Posterior cingulate gyrus (tissue), 11 donors: ENCODE results near the gene BOC.

Source experiments
- DNase-seq, 10 donors: peaks; one replicate each; pipeline versions ENCODE4 v3.0.0 to v3.0.0-alpha.2; 2020 to 2021; ENCODE audit warnings: mixed read lengths in 3 of 10
- intact Hi-C: fragments of 100-400 bp; cut with DNase I; formaldehyde crosslinking; loops from one replicate; pipeline ENCODE4 v1.15.1; 2023

BOC gene

DNA sequence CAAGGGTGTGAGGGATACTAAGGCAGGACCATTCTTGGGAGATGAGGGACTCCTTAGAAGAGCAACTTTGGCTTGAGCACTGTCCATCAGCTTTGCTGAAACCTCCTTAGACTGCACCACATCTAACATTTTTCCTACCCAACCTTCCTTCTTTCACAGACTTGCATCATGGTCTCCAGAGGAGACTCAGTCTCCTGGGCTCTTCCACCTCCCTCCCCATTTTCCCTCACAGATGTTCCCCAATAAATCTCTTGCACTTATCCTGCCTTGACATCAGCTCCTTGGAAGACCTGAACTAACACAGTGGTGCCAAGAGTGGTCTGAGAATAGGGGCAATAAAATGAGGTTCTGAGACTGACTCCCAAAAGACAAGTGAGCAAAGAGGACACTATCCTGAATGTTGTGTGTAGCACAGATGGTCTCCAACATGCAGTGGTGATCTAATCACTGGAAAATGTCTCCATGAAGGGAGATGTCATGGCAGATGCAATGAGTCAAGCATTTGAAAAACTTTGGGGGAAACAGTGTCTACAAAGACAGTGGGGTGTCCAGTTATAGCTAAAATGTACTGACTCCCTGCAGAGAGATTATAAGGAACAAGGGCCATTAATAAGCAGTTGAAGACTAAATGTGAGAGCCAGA, 26.0 kb upstream of the BOC start:
- intact Hi-C loops = no loop called here
- no peak for DNase-seq

DNA sequence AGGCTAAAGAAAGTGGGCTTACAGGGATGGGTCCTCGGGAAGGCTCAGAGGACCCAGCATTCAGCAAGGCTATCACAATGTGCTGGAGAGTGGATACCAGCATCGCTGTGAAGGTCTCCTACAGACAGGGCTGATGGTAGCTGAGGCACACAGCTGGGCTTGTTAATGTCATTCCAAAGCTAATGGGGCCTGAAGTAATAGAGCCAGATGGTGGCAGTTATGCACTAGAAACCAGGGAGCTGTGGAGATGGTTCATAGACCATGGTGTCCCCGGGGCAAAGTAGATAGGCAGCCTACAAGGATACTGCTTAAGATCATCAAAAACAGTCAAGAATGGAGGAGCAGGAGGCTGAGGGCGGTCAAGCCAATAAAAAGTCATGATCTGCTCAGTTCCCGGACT, 24.8 kb upstream of the BOC start:
- no peak for DNase-seq
- intact Hi-C loops = no loop called here

DNA sequence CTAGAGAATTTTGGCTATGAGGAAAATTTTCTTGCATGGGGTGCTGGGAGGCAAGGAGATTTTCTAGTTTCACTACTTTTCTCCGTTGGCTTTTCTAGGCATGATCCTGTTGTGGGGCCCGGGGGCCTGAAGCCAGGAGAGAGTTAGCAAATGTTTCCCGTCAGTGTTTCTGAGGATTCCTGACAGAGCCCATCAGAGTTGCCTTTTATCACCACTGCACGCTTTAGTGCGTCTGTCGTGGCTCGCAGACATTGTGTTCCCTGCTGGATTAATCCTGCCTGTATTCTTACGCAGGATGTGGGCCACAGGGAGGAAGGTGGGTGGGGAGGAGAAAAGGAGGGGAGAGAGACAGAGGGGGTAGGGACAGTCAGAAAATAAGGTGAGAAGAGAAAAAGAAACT, 18.1 kb upstream of the BOC start:
- intact Hi-C loops = no loop called here
- DNase-seq = no peak

DNA sequence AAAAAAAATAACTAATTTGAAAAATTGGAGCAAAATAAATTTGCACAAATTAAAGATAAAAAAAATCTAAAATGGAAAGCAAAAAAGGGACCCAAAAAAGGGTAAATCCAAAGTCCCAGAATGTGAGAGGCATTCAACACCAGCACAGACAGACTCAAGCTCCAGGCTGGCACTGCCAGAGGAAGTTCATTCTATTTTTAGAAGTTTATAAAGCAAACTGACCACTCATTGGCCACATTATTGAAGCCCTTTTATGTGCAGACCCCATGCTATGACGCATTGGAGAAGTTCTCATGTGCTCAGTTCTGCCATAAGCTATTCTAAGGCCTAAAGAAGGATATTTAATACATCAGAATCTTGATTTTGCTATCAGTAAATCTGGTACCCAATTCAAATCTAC, 17.6 kb upstream of the BOC start:
- intact Hi-C loops = no loop called here
- DNase-seq = no peak

DNA sequence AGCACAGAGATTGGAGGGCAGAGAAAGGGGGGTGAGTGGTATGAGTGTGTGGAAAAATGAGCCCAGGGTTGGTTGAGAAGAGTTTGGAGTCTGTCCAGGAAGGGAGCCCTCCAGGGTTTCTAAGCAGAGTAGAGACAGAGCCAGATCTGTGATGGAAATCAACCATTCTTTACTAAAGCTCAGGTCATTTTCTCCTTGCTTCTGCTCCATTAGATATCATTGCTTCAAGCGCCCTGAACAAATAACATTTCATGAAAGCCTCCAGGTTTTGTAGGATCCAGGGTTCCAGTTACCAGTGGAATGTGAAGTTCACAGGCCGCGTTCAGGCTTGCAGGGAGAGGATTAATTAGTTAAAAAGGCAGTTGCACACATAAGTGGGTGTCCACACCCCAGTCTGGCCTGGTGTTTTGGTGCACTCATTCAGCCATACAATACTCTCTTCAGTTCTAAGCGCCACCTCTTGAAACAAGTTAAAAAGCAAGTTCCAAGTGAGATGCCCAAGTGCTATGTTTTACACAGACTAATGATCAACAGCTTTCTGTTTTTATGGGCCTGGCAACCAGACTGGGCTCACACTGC, 16.4 kb upstream of the BOC start:
- intact Hi-C loops = no loop called here
- no peak for DNase-seq

DNA sequence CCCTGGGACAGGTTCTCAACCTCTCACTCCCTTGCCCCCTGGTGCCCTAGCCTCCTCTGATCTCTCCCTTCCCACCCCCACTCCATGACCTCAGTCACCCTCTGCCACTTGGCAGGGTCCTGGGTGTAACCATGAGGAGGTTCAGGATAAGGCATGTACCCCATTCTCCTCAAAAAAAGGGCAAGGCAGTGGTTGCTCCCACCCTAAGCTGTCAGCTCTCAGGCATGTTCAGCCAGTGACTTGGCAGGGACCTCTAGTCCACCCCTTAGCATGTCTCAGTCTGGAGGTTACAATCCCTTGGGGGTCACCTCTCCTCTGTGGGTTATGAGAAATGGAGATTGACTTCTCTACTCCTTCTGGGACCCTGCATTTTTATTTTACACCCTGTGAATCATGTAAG, 11.0 kb upstream of the BOC start:
- no peak for DNase-seq

DNA sequence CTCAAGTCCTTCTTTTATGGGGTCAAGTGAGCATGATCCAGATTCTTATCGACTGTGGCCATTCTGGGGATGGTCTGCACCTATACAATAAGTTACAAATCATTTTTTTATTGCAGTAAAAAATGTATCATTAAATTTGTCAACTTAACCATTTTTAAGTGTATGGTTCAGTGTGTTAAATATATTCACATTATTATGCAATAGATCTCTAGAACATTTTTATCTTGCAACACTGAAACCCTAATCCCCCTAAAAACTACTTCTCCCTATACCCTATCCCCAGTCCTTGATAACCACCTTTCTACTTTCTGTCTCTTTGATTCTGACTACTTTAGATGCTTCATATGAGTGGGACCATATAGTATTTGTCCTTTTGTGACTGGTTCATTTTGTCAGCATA, 10.4 kb upstream of the BOC start:
- intact Hi-C loops = no loop called here

More for the DNA sequence above, 11.0 kb upstream of the BOC start:
- intact Hi-C loops = no loop called here

DNA sequence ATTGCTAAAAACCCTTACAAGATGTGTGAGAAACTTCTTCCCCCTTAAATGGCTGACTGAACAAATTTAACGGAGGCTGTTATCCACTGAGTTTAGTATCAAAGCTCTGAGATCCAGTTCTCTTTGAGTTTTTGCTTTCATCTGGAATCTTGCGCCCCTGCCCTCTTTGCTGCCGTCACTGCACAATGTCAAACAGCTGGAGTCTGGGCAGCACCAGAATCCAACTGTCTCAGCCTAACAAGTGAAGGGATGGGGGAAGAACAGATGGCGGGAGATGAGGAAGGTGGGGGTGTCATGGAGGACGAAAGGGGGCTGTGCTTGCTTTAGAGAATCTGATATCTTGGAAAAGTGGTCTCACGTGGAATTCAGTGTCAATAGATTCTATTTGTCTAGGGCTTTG, 7.0 kb upstream of the BOC start:
- no peak for DNase-seq
- intact Hi-C loops = no loop called here

More for the DNA sequence above, 10.4 kb upstream of the BOC start:
- DNase-seq = no peak

DNA sequence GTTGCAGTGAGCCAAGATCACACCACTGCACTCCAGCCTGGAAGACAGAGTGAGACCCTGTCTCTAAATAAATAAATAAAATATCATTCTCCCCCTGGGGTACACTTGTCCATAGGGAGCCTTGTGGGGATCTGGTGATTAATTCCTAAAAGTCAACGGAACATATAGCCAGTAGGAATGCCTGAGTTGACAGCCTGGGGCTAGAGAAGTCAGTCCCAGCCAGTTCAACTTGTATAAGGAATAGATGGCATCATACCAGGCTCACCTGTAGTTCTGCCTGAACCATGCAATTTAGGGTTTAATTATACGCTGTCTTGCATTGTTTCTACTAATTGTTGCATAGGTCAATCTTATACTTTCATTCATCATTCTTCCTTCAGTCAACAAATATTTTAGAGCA, 5.9 kb upstream of the BOC start:
- intact Hi-C loops = no loop called here
- DNase-seq = no peak

DNA sequence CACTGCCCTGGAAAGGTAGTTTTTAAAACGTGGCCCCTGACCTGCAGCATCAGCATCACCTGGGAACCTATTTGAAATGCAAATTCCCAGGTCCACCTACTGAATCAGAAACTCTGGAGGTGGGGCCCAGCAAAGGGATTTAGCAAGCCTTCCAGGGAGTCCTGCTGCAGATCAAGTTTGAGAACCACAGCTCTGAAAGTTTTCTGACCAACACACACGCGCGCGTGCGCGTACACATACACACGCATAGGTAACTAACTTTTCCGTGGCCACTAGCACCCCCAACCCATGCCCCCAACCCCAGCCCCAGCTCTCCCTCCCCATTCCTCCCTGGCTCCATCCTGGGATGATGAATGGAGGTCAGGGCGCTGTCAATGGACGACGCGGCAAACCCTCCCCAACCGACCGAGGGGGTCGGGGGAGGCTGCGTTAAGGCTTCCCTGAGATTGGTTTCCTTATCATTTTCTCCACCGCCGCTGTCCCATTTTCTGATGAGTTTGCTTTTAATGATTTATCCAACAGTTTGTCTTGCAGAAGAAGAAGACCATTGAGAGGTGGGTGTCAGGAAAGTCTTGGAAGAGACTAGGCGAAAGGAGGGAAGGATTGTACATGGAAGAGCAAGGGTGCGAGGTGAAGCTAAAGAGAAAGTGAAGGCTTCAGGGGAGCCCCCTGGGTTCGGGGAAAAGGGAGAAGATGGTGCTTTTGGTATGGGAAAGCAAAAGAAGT, 590 bp upstream of the BOC start:
- no peak for DNase-seq
- intact Hi-C loops = loop anchor here (5.0 kb wide), 1 partner anchor 67 kb away; no protein-coding TSS in a partner anchor

DNA sequence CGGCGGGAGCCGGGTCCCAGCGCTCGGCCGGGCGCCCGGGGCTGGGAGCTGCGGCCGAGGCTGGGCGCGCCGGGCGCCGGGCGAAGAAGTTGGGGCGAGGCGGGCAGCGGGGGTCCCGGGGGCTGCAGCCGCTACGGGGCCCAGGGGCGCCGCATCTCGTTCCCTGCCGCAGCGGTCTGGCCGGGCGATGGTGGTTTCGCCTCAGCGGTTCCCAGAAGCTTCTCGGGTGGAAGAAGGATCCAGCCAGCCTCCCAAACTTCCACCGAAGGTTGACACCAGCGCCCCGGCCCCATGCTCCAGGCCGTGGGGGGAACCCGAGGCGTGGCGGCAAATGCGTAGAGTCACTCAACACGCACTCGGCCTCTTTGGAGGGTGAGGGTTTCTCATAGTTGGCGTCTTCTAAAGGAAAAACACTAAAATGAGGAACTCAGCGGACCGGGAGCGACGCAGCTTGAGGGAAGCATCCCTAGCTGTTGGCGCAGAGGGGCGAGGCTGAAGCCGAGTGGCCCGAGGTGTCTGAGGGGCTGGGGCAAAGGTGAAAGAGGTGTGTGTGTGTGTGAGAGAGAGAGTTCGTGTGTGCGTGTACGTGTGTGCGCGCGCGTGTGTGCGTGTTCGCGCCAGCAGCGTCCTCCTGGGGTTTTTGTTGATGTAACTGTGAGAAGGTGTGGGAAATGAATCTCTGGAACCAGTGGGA, 940 bp downstream of the BOC start:
- peak in 3 of 10 donors; percentile 11 to 19 (median 14) for DNase-seq
- intact Hi-C loops = loop anchor here (5.0 kb wide), 1 partner anchor 65 kb away; no protein-coding TSS in a partner anchor

DNA sequence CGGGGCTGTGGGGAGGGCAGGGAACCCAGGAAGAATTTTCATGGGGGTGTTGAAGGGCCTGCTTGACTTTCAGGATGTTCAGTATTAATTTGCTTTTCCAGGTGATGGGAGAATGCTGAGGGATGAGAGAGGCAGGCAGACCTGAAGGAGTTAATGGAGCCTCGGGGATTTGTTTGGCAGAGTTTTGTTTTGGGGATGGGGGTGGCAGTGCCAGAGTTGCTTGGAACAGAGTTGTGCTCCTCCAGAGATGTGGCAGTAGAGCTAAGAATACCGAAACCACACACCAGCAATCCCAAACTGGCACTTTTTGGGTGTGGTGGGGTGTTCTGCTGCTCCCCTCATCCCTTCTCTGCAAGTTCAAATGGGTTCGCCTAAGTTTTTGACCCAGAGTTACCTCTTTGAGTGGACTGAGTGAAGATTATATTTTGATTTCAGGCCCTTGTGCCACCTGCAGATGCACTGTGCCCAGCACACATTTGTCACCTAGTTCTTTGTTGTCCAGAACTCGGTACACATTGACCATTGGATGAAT, 1.6 kb downstream of the BOC start:
- DNase-seq = no peak
- intact Hi-C loops = loop anchor here (5.0 kb wide), 1 partner anchor 64 kb away; no protein-coding TSS in a partner anchor

DNA sequence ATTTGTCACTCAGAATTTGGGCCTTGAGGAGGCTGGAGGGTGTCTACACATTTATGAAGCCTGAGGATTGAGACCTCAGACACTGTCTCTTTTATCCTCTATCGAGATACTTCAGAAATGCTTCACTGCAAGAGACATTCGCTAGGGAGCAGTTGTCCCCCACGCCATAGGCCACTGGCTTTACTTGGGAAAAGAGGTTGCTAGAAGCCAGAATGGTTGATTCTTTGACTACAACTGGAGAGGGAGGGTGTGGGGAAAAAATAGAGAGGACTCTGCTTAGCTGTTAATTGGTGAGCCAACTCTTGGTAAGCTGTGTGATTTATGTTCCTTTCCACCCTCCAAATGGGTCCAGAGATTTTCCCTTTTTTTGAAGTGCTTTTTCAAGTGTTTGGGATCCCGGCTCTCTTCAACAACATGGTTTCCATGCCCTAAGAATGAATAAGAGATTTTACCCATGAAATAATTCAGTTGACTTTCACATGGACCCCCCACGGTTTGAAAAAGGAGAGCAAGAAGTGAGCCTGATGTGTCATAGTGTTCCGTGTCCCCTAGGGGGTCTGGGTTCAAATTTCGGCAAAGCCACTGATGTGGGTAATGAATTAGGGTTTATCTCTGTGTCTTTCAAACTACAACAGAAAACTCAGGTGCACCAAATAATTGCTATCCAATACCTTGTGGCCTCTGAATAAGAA, 2.7 kb downstream of the BOC start:
- intact Hi-C loops = loop anchor here (5.0 kb wide), 1 partner anchor 63 kb away; no protein-coding TSS in a partner anchor
- no peak for DNase-seq

DNA sequence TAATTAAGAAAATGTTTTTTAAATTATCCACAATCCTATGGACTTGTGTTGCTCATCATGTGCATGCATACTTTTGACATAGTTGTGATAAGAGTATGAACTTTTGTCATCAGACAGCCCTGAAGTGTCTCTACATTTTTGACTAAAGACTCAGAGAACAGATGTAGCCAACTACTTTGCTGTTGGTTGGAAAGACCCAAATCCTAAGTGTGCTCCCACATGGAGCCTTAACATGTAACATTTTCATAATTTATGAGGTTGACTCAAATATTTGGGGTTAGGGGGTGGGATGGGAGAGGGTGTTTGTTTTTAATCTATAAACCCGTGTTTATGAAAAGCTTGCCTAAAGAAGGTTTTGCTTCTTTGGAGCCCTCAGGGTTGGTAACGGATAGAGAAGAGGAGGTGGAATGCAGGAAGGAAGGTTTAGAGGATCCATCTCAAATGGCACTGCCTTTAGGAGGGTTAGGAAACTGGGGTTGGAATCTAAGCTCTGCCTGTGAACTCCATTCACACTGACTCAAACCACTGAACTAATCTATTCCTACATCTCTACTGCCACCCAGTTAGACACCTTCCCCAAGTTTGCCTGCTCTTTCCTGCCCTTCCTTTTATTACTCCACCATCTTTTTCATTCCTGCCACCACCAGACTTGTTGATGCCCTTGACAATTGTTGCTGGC, 3.7 kb downstream of the BOC start:
- no peak for DNase-seq
- intact Hi-C loops = loop anchor here (5.0 kb wide), 1 partner anchor 62 kb away; no protein-coding TSS in a partner anchor

DNA sequence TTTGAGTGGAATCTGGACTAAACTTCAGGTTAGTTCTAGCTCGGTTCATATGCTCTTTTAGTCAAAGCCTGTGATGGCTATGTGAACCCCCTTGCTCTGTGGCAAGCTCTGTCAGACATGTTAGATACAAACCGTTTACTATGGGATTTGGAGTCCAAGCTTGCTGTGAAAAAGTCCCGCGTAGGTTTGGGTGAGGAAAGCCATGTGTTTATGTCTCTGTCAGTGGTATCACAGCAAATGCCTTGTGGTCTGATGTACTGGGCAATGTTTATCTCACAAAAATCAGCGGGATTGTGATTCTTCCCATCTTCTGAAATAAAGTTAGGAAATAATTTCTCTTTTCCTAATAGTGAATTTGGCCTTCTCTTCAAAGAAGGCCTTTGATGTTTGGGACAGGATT, 5.0 kb downstream of the BOC start:
- intact Hi-C loops = no loop called here
- no peak for DNase-seq

DNA sequence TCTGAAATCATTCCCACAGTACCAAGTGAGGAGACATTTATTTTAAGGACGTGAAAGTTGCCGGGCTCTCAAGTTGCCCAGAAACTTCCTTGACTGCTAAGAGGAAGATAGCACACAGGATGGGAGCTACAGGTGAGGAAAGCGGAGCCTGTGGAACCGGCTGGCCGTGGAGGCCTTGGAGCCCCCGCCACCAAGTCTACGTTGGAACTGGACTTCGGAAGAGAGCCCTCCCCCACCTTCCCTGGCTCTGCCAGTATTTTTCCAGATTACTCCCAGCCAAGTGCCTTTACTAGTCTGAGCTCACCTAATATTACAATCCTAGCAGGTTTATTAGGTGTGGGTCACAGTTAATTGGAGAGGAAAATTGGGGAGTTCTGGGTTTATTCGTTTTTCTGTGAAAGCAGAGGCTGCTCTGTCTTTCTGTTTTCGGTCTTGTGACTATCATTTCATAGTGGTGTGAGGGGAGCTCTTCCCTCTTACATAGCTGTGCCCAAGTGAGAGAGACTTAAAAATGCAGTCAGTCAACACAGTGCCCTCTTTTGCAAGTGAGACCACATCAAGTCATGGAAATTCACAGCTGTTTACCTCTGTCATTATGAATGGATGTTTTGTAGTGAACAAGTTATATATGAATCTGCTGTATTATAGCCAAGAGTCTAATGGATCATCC, 6.8 kb downstream of the BOC start:
- intact Hi-C loops = no loop called here
- DNase-seq = no peak

DNA sequence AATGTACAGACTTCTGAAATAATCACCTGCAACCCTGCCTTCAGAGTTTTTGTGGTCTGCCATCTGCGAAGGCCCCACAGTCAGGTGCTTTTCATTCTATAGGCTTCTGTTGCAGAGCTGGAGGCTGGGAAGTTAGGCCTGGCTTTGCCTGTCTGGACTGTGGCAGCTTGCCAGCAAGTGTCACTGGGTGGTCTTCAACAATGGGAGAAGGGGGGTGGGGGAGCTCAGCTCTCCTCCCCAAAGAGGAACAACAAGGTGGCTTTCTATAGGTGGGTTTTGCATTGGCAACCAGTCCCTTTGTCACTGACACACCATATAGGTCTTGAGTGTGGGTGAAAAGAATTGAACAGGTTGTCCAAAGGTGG, 7.3 kb downstream of the BOC start:
- DNase-seq = no peak

DNA sequence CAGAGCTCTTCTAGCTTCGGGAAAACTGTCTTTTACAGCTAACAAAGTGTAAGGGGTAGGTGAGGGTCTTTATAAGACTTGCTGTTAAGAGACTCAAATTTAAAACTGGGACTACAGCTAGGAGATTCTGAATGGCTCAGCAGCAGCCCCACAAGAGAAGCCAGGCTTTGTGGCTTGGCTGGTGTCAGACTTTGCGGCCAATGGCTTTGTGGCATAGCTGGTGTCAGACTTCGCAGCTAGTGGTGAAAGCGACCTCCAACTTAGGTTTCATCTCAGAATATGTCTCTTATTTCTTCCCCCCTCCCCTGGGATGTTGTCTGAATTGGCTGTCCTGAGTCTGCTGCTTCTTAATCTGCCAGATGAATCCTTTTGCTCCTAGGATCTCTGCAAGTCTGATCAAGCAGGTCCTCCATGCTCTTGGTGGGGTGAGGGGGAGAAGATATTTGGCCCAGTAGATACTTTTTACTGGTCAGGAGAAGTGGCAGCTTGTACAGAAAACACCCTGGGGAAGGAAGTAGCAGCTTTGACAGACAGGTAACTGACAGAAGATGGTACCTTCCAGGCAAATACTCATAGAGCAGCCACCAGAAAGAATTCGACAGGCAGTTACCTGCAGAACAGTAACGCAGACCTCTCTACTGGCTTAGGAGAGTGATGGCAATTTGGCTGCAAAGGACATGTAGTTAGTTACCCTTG, 8.4 kb downstream of the BOC start:
- intact Hi-C loops = no loop called here
- no peak for DNase-seq

More for the DNA sequence above, 7.3 kb downstream of the BOC start:
- intact Hi-C loops = no loop called here

DNA sequence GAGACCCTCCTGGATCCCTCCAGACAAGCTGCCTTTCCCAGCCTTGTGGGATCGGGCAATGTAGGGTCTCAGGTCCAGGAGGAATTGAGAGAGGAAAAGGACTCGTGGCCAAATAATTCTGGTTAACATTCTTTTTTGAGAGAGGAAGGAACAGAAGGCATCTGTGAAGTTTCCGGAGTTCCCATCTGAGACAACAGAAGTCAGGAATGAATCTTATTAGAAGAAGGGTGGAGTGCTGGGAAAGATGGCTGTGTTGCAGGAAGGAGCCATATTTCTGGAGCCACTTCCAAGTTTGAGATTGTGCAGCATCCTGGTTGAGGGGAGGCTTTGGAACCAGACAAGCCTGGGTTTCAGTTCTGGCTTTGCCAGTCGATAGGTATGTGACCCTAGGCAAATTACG, 9.4 kb downstream of the BOC start:
- intact Hi-C loops = no loop called here
- DNase-seq = no peak
